Mesenchymal stem cell (in vitro differentiated cells and primary cell): ENCODE data around the gene PLEKHG7.

Experiments
- DNase-seq: peaks from one replicate; pipeline ENCODE4 v3.0.0-alpha.2; 2013
- H2AFZ ChIP-seq: one replicate; pipeline ENCODE4 v1.6.1; 2013; ENCODE audit warnings: low read depth, mild to moderate bottlenecking, control low read depth, inconsistent platforms, low read length, moderate library complexity
- H2AK5ac ChIP-seq: 2 replicates; pipeline ENCODE4 v1.6.1; 2013; ENCODE audit warnings: low read length, moderate library complexity, mild to moderate bottlenecking, inconsistent platforms; ENCODE audit not compliant: severe bottlenecking
- H2BK120ac ChIP-seq: one replicate; pipeline ENCODE4 v1.6.1; 2013; ENCODE audit warnings: low read depth, mild to moderate bottlenecking, inconsistent platforms, low read length, moderate library complexity
- H2BK12ac ChIP-seq, 2 experiments: one replicate each; pipeline ENCODE4 v1.6.1; 2013; ENCODE audit warnings: inconsistent platforms in 2 of 2, low read length in 2 of 2, mild to moderate bottlenecking in 2 of 2, moderate library complexity in 2 of 2, control low read depth in 1 of 2
- H2BK15ac ChIP-seq: one replicate; pipeline ENCODE4 v1.6.1; 2013; ENCODE audit warnings: mild to moderate bottlenecking, low read depth, inconsistent platforms; ENCODE audit not compliant: poor library complexity, severe bottlenecking
- H2BK5ac ChIP-seq: 2 replicates; pipeline ENCODE4 v1.6.1; 2013; ENCODE audit warnings: low read depth, mild to moderate bottlenecking, low read length, control low read depth, inconsistent platforms; ENCODE audit not compliant: poor library complexity, severe bottlenecking
- H3K14ac ChIP-seq, 2 experiments: one replicate each; pipeline ENCODE4 v1.6.1; 2013; ENCODE audit warnings: inconsistent platforms in 2 of 2, low read length in 2 of 2, control low read depth in 1 of 2, mild to moderate bottlenecking in 1 of 2, moderate library complexity in 1 of 2
- H3K18ac ChIP-seq, 2 experiments: one replicate each; pipeline ENCODE4 v1.6.1; 2013; ENCODE audit warnings: inconsistent platforms in 2 of 2, low read length in 2 of 2, control low read depth in 1 of 2, low read depth in 1 of 2, mild to moderate bottlenecking in 1 of 2
- H3K23ac ChIP-seq, 2 experiments: one replicate each; pipeline ENCODE4 v1.6.1; 2013; ENCODE audit warnings: inconsistent platforms in 2 of 2, low read length in 2 of 2, mild to moderate bottlenecking in 2 of 2, moderate library complexity in 2 of 2, control low read depth in 1 of 2
- H3K27ac ChIP-seq: 2 replicates; pipeline ENCODE4 v1.5.1; 2013; ENCODE audit warnings: mild to moderate bottlenecking, moderate library complexity, low read length, control low read depth, inconsistent platforms; ENCODE audit not compliant: poor library complexity, severe bottlenecking
- H3K27me3 ChIP-seq, 2 experiments: 2 replicates each; pipeline versions ENCODE4 v1.6.1 to v1.7.0; 2013; ENCODE audit warnings: low read length in 2 of 2, mild to moderate bottlenecking in 2 of 2, moderate library complexity in 2 of 2, control low read depth in 1 of 2, inconsistent platforms in 1 of 2; ENCODE audit not compliant: control insufficient read depth in 1 of 2, insufficient read depth in 1 of 2
- H3K36me3 ChIP-seq, 2 experiments: 2 replicates each; pipeline versions ENCODE4 v1.6.1 to v1.7.0; 2013; ENCODE audit warnings: low read length in 2 of 2, control low read depth in 1 of 2, inconsistent platforms in 1 of 2, low read depth in 1 of 2, mild to moderate bottlenecking in 1 of 2; ENCODE audit not compliant: insufficient read depth in 2 of 2, control insufficient read depth in 1 of 2
- H3K4ac ChIP-seq, 2 experiments: one replicate each; pipeline ENCODE4 v1.6.1; 2013; ENCODE audit warnings: inconsistent platforms in 2 of 2, low read length in 2 of 2, mild to moderate bottlenecking in 2 of 2, moderate library complexity in 2 of 2, control low read depth in 1 of 2, low read depth in 1 of 2
- H3K4me1 ChIP-seq: 2 replicates; pipeline ENCODE4 v1.6.1; 2013; ENCODE audit warnings: low read depth, low read length, control low read depth; ENCODE audit not compliant: control insufficient read depth, insufficient read depth
- H3K4me2 ChIP-seq: 2 replicates; pipeline ENCODE4 v1.6.1; 2013; ENCODE audit warnings: low read length, mild to moderate bottlenecking, inconsistent platforms; ENCODE audit not compliant: poor library complexity, severe bottlenecking
- H3K4me3 ChIP-seq, 2 experiments: 2 replicates each; pipeline versions ENCODE4 v1.5.1 to v1.7.0; 2013; ENCODE audit warnings: low read length in 2 of 2, mild to moderate bottlenecking in 2 of 2, control low read depth in 1 of 2, low read depth in 1 of 2; ENCODE audit not compliant: insufficient read depth in 1 of 2
- H3K79me1 ChIP-seq: replicated peaks from 2 replicates; pipeline ENCODE4 v1.6.1; 2013; ENCODE audit warnings: mild to moderate bottlenecking, control low read depth, low read length, inconsistent platforms; ENCODE audit not compliant: poor library complexity, severe bottlenecking
- H3K9ac ChIP-seq: 2 replicates; pipeline ENCODE4 v1.7.0; 2013; ENCODE audit warnings: mild to moderate bottlenecking, low read length, moderate library complexity
- H3K9me3 ChIP-seq: 2 replicates; pipeline ENCODE4 v1.7.0; 2013; ENCODE audit warnings: mild to moderate bottlenecking, low read length; ENCODE audit not compliant: control insufficient read depth
- H4K8ac ChIP-seq: one replicate; pipeline ENCODE4 v1.6.1; 2013; ENCODE audit warnings: inconsistent platforms, mild to moderate bottlenecking, low read length, moderate library complexity
- H4K91ac ChIP-seq: one replicate; pipeline ENCODE4 v1.6.1; 2013; ENCODE audit warnings: mild to moderate bottlenecking, low read length, inconsistent platforms
- WGBS: methylation state at CpG from one replicate; pipeline ENCODE4 v1.1.7; 2013; ENCODE audit warnings: mixed read lengths; 5-methylcytosine and 5-hydroxymethylcytosine counted together

PLEKHG7 gene

DNA sequence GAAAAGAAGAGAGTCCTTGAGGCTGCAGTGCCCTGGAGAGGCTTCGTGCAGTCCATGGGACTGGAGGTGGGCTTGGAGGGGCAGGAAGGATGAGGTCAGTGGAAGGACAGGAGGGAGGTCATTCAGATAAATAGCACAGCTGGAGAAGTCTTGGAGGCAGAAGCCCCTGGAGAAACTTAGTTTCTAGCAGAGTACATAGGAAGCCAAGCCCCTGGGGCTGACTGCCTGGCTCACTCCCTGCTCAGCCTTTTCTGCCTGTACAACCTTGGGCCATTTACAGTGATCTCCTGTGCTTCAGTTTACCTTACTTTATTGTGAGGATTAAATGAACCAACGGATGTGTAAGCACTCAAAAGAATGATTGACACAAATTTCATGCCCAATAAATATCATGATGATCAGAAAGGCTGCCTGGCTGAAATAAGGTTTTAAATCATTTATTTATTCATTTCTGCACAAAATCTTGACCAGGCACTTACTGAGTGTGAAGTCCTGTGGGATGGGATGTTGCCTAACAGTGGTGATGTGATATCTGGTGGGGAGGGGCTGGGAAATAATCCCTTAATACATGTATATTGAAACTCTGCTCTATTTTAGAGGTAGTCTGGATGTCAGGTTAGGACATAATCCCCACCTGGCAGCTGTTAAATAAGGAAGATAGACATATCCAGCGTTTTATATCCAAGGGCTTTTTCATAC is 54.3 kb downstream of the PLEKHG7 start:
- H2AK5ac ChIP-seq = no peak overlapping the region
- H3K23ac ChIP-seq = no peak overlapping the region
- H3K27ac ChIP-seq = no peak overlapping the region
- no peaks in the 10 kb centered on the region for H3K9me3 ChIP-seq
- H3K18ac ChIP-seq = no peak overlapping the region
- H2AFZ ChIP-seq = peak overlapping the region; percentile 8
- H2BK12ac ChIP-seq = no peak overlapping the region
- no peak overlapping the region for H3K4me2 ChIP-seq
- no peak overlapping the region for H4K91ac ChIP-seq
- 91% methylated on average over 2 of the region's 3 CpGs for WGBS
- H3K4me1 ChIP-seq = no peaks in the 10 kb centered on the region
- no peak overlapping the region for H4K8ac ChIP-seq
- H3K14ac ChIP-seq = no peak overlapping the region
- H2BK5ac ChIP-seq = no peak overlapping the region
- no peak overlapping the region for H3K9ac ChIP-seq
- no peaks in the 10 kb centered on the region for H3K36me3 ChIP-seq
- H3K27me3 ChIP-seq = no peaks in the 10 kb centered on the region
- H2BK120ac ChIP-seq = no peak overlapping the region
- H3K4me3 ChIP-seq = no peak overlapping the region
- no peak overlapping the region for H2BK15ac ChIP-seq
- no peak for DNase-seq
- H3K4ac ChIP-seq = no peak overlapping the region
- H3K79me1 ChIP-seq = no peaks in the 10 kb centered on the region

DNA sequence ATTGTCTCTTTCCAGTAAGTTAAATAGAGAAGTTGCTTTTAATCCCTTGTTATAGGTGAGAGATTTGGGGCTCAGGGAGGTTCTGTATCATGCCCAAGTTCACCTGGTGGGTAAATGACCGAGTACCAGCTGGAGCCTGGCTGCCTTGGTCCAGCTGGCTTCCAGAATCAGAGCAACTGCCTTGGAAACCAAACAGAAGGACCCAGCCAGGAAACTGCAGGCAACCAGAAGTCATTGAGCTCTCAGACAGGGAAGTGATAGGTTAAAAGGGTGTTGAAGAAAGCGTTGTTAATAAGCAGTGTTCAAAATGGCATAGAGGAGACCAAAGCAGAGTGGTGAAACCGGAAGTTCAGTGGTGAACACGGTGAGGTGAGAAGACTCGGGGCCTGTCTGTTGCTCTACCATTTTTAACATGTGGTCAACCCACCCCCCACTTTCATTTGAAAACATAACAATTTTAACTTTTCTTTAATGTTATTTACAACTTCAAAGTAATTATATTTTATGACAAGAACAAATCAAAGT is 54.9 kb downstream of the PLEKHG7 start:
- H2BK5ac ChIP-seq = no peak overlapping the region
- H3K27ac ChIP-seq = no peak overlapping the region
- no peaks in the 10 kb centered on the region for H3K79me1 ChIP-seq
- H2BK120ac ChIP-seq = no peak overlapping the region
- no peak overlapping the region for H3K4me3 ChIP-seq
- no peak overlapping the region for H2AK5ac ChIP-seq
- no peak overlapping the region for H4K91ac ChIP-seq
- no peaks in the 10 kb centered on the region for H3K9me3 ChIP-seq
- H4K8ac ChIP-seq = no peak overlapping the region
- no peak overlapping the region for H3K18ac ChIP-seq
- no peaks in the 10 kb centered on the region for H3K27me3 ChIP-seq
- H2AFZ ChIP-seq = no peak overlapping the region
- H3K4me1 ChIP-seq = no peaks in the 10 kb centered on the region
- DNase-seq = no peak
- no peak overlapping the region for H3K4me2 ChIP-seq
- no peak overlapping the region for H3K23ac ChIP-seq
- H3K36me3 ChIP-seq = no peaks in the 10 kb centered on the region
- no peak overlapping the region for H3K14ac ChIP-seq
- H2BK15ac ChIP-seq = no peak overlapping the region
- H3K9ac ChIP-seq = no peak overlapping the region
- no peak overlapping the region for H3K4ac ChIP-seq
- WGBS = 94% methylated on average over 4 of the region's 5 CpGs
- H2BK12ac ChIP-seq = no peak overlapping the region

DNA sequence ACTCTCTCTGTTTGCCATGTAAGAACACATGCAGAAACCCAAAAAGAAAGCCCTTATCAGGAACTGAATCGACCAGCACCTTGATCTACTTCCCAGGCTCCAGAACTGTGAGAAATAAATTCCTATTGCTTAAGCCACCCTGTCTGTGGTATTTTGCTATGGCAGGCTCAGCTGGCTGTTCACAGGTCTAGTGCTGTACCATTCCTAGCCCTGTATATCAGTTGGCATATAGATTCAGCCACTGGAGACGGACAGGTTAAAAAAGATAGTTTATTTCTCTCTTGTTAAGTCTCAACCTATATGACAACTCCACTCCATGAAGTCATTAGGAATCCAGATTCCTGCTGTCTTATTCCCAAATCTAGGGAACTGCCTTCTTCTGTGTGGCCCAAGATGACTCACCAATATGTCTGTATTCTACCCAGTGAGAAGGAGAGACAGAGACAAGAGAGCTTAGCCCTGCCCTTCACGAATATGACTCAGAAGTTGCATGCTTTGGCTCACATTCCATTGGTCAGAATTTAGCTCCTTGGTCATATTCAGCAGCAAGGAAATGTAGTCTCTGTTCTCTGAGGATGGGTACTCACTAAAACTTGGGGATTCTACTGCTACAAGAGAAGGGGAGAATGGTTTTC is 57.0 kb downstream of the PLEKHG7 start:
- no peak overlapping the region for H3K4me3 ChIP-seq

DNA sequence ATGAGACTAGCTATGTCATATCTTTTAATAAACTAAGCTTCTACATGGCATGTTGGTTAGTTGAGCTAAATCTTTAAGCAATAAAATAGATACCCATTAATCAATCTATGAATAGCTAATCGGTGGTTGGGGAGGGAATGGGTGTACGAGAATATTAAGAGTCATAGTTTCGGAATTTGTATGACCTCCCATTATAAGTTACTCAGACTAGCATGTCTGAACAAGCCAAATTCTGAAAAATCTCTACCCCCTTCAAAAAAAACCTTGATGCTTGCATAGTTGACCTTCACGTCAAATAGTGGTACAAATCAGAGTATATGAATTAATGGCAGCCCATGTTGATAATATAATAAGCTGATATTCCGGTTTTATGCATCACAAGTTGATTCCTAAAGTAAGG is 60.0 kb downstream of the PLEKHG7 start:
- no peak overlapping the region for H2AK5ac ChIP-seq
- no peak overlapping the region for H3K23ac ChIP-seq
- no peak overlapping the region for H2BK15ac ChIP-seq
- H3K18ac ChIP-seq = no peak overlapping the region
- H3K9ac ChIP-seq = no peak overlapping the region
- H3K14ac ChIP-seq = no peak overlapping the region
- no peak overlapping the region for H2AFZ ChIP-seq
- H3K9me3 ChIP-seq = no peaks in the 10 kb centered on the region
- H3K36me3 ChIP-seq = no peaks in the 10 kb centered on the region
- H4K91ac ChIP-seq = no peak overlapping the region
- no peak overlapping the region for H4K8ac ChIP-seq
- no peak overlapping the region for H3K27ac ChIP-seq
- H2BK120ac ChIP-seq = no peak overlapping the region
- H2BK12ac ChIP-seq = no peak overlapping the region
- no peak overlapping the region for H2BK5ac ChIP-seq
- H3K79me1 ChIP-seq = no peaks in the 10 kb centered on the region
- no peaks in the 10 kb centered on the region for H3K27me3 ChIP-seq
- H3K4me3 ChIP-seq = no peak overlapping the region
- no peak for DNase-seq
- no peak overlapping the region for H3K4me2 ChIP-seq
- H3K4me1 ChIP-seq = peaks cover 2% of the 10 kb centered on the region
- WGBS = 100% methylated on average over 1 of the region's 5 CpGs
- no peak overlapping the region for H3K4ac ChIP-seq

More for the DNA sequence above, 57.0 kb downstream of the PLEKHG7 start:
- H3K9ac ChIP-seq = no peak overlapping the region
- H2BK15ac ChIP-seq = no peak overlapping the region
- no peaks in the 10 kb centered on the region for H3K36me3 ChIP-seq
- no peak overlapping the region for H2BK120ac ChIP-seq
- WGBS = 70% methylated on average over 3 of the region's 3 CpGs
- H4K8ac ChIP-seq = no peak overlapping the region
- no peak overlapping the region for H3K4me2 ChIP-seq
- H3K14ac ChIP-seq = no peak overlapping the region
- no peak overlapping the region for H3K4ac ChIP-seq
- H2BK5ac ChIP-seq = no peak overlapping the region
- no peak overlapping the region for H2BK12ac ChIP-seq
- H3K79me1 ChIP-seq = no peaks in the 10 kb centered on the region
- H3K4me1 ChIP-seq = peaks cover 1% of the 10 kb centered on the region
- H3K27me3 ChIP-seq = no peaks in the 10 kb centered on the region
- H3K18ac ChIP-seq = no peak overlapping the region
- no peak overlapping the region for H2AFZ ChIP-seq
- no peak overlapping the region for H3K23ac ChIP-seq
- no peaks in the 10 kb centered on the region for H3K9me3 ChIP-seq
- H2AK5ac ChIP-seq = no peak overlapping the region
- no peak overlapping the region for H3K27ac ChIP-seq
- no peak overlapping the region for H4K91ac ChIP-seq
- DNase-seq = peak; percentile 95
